Stimulated activated CD8-positive, alpha-beta memory T cell treated with anti-CD3 and anti-CD28 coated beads, Interleukin-4, amount 100 ng/mL, for 1 hour (primary cell): ENCODE data around the gene LCTL.

Experiments used
- DNase-seq, 2 donors: peaks; one replicate each; pipeline ENCODE4 v3.0.0-alpha.2; 2020; ENCODE audit warnings: low read depth in 2 of 2, low spot score in 1 of 2

LCTL gene

DNA sequence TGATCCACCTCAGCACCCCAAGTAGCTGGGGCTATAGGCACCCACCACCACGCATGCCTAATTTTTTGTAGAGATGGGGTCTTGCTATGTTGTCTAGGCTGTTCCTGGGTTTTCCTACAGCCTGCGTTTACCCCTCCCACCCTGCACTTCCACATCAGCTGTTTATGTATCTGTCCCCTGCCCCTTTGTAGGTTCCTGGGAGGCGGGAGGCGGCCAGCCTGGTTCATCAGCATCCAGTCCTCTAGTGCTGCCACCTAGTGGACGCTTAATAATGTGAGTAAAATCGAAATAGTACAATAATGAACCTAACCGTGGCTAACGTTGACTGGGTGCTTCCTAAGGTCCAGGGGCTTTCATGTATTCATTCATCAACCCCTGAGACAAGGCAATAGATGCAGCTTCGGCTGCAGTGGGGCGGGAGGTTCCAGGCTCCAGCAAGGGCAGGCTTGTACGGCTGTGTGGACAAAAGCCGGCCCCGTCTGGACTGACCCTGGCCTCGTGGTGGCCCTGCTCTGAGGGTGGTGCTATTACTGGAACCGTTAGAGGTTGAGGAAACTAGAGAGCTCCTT lies 1.2 kb upstream of the LCTL start:
- peak; percentile 3 to 16 for DNase-seq

DNA sequence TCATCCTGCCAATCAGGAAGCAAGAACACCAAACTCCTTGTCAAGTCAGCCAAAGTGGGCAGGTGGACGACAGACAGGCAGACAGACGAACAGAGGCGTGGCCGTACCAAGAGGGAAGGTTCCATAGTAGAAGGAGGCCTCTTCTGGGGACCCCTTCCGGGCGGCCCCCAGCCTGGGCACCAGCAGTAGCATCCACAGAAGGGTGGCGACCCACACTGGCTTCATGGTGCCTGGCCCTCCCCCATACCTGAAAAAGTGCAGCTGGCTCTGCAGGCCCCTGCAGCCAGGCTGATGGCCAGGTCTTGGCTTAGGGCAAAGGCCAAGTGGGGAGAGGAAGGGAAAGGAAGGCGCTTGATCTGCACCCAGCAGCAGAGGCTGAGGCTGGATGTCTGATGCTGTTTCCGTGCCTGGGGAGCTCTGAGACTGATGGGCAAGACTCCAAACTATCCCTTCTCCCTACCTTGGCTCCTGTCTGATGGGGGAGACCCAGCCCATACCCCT lies 607 bp downstream of the LCTL start:
- DNase-seq, result no peak

DNA sequence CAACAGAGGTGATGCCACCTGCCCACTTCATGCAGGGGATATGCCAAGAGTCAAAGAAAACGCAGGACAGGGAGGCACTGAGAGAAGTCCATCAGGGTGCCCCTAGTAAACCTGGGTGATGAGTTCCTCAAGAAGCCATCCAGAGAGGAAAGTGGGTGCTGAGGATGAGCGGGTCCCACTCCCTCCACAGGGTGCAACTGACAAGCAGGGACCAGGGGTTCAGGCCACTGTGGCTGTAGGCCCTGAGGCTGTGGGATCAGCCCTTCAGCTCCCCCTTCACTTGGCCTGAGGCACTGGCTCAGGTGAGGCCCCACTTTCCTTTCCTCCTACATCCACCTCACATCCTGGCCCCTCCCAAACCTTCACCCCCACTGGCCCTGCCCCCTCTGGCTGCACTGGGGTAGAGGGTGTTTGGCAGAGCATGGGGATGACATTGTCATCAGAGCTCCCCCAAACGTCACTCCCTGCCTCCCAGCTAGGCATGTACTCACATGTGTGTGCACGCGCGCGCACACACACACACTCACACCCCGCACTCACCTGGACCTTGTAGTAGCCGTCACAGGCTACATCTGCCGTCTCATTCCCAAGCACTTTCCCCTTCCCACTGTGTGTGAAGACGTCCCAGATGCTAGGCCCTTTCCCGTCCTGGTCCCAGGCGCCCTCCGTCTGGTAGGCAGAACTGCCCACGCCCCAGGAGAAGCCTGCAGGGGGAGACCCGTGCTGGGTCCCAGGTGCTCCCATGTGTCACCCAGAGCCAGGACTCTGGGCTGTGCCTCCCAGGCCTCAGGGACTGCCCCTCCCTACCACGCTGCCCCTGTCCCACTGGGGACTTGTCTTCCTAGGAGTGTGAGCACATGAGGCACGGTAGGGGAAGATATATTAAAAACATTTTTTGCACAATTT lies 1.4 kb downstream of the LCTL start:
- DNase-seq, result no peak

DNA sequence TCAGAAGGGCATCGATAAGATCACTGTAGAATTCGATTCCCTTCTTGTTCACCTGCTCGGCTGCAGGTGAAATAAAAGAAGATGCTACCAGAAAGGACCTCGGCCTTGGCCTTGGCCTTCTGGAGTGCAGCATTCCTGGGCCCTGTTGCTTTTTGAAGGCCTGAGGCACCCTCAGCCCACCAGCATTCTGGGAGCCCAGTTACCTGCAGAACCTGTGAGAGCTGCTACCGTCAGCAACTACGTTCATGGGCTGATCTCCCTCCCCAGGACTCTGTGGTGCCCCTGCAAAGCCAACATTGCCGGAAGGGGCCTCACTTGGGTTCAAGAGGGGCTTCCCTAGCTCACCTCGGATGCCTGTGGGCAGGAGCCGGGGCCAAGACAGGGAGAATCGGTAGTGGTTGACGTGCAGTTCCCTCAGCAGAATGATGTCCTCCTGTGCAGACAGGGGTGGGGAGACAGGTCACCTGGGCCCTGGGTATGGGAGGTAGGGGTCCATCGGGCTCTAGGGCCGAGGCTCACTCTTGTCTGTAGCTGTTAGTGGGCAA lies 2.2 kb downstream of the LCTL start:
- DNase-seq, result no peak

DNA sequence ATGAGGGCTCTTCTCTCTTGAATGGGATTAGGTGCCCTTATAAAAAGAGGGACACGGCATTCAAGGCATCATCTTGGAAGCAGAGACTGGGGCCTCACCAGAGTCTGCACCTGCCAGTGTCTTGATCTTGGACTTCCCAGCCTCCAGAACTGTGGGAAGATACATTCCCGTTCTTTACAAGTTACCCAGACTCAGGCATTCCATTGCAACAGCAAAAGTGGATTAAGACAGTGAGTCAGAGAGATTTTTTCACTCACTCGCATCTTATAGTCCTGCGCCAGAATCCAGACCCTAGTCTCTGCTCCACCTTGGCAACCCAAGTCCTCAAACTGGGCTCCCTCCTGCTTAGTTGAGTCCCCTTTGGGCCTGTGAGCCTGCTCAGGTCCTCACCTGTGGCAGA lies 2.7 kb downstream of the LCTL start:
- DNase-seq, result no peak

DNA sequence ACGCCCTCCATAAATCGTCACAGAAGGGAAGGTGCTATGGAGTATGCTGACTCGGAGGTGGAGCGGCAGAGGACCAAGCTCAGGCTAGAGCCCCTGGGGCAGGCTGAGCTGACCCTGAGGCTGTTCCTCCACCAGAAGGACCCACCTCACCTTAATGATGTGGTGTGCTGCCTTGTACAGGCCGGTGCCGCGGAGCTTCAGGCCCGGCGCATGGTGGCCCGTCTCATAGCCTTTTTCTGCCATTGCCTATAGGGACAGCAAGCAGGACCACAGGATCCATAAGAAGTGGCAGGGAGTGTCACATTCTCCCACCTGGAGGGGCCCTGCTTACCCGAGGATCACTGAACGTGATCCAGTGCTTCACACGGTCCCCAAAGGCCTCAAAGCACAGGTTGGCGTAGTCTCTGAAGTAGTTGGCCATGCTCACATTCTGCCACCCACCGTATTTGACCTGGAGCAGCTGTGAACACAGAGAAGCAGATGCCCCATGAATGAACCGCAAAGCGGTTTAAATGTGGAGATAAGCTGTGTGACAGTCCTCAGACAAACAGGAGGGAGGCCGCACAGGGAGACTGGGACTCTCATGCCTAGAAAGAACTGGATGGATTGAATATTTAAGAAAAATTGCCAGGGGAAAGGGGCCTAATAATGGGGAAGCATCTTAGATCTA lies 4.8 kb downstream of the LCTL start:
- no peak for DNase-seq

DNA sequence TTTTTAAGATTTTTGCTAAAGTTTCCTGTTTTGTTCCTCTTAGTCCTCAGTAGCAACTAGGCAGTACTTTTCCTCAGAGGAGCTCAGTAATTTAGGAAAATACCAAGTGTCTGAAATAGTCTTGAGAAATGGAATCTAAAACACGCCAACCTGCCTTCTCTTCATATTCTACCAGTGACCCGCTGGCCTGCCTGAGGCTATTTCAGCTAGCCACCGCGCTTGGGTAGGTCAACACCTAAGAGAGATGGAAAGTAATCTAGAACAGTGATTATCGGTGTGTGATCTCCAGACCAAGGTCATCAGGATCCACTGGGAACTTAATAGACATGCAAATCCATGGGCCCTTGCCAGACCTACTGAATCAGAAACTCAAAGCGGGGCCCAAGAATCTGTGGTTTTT lies 7.5 kb downstream of the LCTL start:
- no peak for DNase-seq

DNA sequence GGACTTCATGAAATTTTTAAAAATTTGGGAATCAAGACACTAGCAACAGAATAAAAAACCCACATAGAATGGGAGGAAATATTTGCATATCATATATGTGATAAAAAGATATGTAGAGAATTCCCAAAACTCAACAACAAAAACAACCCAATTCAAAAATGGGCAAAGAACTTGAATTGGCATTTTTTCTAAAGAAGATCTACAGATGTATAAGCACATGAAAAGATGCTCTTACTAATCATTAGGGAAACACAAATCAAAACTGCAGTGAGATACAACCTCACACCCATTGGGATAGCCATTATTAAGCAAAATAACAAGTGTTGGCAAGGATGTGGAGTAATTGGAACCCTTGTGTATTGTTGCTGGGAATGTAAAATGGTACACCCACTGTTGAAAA lies 10.1 kb downstream of the LCTL start:
- DNase-seq, result no peak

DNA sequence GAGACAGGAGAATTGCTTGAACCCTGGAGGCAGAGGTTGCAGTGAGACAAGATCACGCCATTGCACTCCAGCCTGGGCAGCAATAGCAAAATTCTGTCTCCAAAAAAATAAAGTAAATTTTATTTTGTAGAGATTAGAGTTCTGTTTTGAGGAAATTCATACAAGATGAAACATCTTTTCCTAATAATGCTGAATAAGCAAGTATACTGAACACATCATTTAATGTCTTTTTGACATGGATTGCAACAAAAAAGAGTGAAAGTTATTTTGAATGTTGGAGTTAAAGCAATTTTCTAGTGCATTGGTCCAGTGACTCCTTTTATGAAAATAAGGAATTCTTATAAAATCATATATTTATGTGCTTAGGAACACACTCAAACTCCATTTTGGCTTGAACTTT lies 20.5 kb downstream of the LCTL start:
- no peak for DNase-seq

DNA sequence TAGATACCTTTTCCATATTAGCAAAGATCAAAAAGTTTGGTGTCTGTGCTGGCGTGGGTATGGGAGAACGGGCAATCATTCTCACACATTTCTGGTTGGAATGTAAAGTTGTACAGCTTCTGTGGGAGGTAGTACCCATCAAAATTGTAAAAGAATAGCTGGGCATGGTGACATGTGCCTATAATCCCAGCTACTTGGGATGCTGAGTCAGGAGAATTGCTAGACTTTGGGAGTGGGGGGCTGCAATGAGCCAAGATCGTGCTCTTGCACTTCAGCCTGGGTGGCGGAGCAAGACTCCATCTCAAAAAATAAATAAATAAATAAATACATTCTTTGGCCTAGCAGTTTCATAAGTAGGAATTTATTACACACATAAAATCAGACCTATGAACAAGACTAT lies 22.9 kb downstream of the LCTL start:
- no peak for DNase-seq

DNA sequence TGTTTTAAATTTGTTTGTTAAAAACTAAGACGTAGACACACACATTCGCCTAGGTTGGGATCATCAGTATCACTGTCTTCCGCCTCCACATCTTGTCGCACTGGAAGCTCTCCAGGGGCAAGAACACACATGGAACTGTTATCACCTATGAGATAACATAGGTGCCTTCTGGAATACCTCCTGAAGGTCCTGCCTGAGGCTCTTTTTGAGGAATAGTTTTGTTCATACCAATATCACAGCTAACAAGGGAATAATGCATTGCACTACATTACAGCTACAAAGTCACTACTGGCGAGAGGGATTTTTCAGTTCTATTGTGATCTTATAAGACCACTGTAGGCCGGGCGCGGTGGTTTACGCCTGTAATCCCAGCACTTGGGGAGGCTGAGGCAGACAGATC lies 30.7 kb downstream of the LCTL start:
- no peak for DNase-seq

DNA sequence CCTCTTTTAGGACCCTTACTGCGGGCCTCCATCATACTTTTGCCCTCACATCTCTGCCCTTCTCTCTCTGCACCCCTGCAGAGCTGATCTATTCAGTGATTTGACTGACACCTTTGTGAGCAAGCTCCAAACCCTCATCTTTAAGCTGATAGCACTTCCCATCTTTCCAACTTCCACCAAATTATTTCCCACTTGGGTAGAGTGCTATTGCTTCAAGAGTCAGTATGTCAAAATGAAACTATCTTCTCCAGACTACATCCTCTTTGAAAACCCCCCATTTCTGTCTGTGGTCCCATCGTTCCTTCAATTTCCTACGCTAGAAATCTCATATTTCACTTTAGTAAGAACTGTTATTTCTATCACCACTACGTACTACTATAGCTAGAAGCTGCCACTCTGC lies 41.0 kb downstream of the LCTL start:
- DNase-seq, result no peak

DNA sequence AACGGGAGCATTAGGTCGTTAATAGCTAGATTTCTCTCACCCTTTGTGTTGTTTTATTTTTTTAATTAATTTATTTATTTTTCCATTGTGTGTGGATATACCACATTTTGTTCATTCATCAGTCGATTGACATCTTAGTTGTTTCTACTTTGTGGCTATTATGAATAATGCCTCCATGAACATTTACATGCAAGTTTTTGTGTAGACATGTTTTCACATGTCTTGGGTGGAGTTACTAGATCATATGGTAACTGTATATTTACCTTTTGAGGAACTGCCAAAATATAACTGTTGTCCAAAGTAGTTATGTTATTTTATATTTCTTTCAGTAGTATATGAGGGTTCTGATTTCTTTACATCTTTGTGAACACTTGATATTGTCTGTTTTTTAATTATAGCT lies 41.9 kb downstream of the LCTL start:
- DNase-seq, result no peak

DNA sequence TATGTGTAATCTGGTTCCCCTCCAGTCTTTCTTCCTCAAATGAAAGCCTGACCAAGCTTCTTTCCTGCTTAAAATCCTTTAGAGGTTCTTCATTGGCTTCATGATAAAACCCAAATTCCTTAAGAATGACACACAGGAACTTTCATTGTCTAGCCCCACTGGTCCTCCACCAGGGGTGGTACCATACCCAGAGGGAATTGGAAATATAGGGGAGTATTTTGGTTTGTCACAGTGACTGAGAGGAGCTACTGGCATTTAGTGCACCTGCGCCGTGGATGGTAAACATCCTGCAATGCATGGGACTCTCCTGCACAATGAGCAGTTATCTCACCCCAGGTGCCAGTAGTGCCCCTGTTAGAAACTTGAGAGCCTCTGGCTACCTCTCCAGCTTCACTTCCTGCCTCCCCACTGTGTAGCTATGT lies 49.9 kb downstream of the LCTL start:
- DNase-seq, result no peak

DNA sequence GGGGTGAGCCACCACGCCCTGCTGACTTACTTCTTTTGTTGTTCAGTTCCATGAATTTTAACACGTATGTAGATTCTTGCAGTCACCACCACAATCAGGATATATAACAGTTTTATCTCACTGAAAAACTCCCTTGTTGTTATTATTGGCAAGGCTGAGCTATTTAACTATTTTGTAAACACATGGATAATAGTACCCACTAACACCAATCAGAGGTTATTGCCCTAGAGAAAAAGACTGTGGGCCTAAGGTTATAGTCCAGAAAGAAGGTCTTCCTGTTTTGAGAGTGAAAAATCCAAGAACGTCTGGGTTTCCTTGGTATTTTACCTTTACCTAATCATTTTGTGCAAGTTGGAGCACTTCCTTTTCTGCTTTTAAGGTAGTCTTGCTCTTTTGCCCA lies 51.2 kb downstream of the LCTL start:
- no peak for DNase-seq

DNA sequence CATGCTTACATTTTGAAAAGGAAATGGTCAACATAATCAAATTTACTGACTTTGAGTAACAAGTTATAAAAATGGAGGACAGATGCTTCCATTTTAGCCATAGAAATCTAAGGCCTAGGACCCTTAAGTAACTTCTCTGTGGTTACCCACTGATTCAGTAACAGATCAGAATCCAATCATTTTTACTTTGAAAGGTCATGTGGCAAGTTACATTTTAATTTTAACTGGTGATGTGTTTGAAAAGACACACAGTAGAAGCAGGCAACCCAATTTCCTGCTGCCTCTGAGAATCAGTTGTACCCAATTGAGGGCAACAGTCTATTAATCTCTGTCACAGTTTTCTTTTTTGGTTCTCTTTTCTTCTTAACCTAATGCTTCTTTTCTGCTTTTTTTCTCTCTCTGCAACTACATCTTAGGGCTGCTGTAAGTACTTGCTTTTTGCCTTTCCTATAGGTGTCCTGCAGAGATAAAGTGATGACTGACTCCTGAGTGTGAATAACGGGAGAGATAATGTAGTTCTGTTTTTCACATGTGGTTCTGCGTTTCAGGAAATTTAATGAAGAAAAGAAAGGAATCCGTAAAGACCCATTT lies 57.4 kb downstream of the LCTL start:
- no peak for DNase-seq

DNA sequence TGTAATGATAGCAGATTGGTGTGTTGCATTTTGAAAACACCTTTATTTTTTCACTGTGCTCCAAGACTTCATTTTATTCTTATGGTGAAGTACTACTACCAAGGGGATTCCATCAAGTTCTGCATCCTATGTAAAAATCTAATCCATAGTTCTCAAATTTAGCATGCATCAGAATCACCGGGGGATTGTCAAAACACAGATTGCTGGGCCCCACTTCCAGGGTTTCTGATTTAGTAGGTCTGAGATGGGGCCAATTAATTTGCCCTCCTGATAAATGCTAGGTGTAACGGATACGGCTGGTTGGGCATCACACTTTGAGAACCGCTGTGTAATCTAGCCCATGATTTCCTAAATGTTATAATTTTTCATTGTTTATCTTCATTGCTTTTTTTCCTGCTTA lies 60.0 kb downstream of the LCTL start:
- no peak for DNase-seq

DNA sequence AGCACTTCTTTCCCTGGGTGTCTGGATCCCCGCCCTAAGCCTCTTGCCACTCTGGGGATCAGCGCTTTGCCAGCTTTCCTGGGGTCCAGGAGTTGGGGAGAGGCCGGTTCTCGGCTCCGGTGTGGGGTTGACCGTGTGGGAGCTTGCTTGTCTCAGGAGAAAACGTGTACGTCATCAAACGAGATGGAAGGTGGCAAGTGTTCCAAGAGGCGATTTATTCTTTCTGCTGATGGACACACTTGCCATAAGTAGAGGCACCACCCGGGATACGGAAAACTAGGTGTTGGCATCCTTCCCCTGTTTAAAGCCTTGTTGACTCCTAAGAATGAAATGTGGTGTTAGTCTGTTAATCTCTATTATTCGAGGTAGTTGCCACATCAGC lies 60.4 kb downstream of the LCTL start:
- DNase-seq, result no peak

DNA sequence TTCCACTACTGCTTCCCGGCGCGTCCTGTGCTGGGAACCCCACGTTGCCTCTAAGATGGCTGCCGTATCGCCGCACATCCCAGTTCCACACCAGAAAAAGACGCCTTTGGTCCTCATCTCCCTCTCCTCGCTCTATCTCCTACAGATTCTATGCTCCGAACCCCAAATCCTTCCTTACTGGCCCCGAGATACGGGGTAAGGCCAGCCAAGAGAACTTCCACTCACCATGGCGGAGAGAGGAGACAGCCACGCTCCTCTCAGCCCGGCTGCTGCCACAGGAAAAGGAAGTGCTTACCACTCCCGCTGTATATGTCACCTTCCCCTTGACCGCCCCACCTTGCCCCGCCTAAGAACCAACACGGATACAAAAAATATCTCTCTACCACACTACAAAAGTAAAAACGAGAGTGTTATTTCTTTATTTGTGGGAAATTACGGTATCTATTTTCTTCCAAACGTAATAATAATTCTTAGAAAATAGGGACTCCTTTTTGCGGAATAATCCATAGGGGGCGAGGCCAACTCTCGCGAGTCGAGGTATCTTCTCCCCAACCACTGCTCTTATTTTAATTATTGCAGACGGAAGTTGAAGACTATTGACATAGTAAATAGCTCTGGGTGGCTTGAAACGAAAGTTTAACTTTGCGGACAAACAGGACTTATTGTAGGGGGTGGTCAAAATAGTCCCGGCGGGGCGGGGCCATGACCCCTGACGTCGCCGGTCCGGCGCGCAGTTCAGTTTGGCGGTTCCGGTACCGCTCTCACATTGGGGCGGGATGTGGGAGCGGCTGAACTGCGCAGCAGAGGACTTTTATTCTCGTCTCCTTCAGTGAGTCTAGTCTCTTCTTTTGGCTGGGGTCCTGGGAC lies 61.0 kb downstream of the LCTL start, which contains the start of the genes RPL4 and ZWILCH:
TSS of gene RPL4 (minus strand) at position 293 of the 867 bp plus-strand sequence. CDS start at position 228, 65 bp downstream.
TSS of gene ZWILCH (plus strand) at position 764 of the 867 bp plus-strand sequence. CDS start at position 777, 13 bp downstream.
- DNase-seq, result peak; percentile 44 to 60
